ENCODE measurements around the gene UCHL5.
"Not testable (repeated sequence)": the region's sequence is repeated elsewhere in the genome, so short reads cannot be mapped to it uniquely, and the experiment has no call there.

The UCHL5 gene

DNA sequence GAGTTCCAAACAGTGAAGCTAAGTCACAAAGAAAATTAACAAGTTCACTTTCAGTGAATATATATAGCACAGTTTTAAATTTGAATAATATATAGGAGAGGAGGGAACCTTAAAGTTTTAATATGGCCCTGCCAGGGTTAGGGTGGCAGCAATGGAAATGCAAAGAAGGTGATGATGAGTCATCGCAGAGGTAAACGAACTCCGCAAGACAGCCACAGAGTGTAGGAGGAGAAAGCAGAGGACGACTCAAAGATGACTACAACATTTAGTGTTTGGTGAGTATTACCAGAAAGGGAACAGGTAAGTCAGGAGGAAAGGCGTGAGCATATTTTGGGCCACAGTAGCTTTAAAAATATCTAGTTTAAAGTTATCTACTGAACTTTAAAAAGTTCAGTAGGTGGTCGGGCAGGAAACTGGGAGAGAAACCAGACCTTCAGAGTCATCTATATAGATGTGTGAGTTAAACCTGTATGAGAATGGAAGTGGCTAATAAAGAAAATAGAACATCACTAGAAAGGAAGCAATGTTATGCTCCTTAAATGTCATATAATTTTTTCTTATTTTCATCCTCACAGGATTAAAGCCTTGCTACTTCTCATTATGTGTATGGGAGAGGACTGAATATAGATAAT is 75.7 kb downstream of the UCHL5 start:
- Histone ChIP-seq H3K27me3 (ENCODE audit: insufficient read depth, poor library complexity, severe bottlenecking) (no peaks in the 10 kb centered on the region), H3K4me3 (replicated peaks; ENCODE audit: insufficient read depth, low read length) (no peak overlapping the region), H3K27ac (replicated peaks) (no peak overlapping the region)
- TF ChIP-seq SPI1 (IDR thresholded peaks at IDR 0.05; ENCODE audit: borderline replicate concordance, low read depth): no peak
- no peak for DNase-seq (ENCODE audit: low read depth in 1 of 2, low spot score in 1 of 2)

DNA sequence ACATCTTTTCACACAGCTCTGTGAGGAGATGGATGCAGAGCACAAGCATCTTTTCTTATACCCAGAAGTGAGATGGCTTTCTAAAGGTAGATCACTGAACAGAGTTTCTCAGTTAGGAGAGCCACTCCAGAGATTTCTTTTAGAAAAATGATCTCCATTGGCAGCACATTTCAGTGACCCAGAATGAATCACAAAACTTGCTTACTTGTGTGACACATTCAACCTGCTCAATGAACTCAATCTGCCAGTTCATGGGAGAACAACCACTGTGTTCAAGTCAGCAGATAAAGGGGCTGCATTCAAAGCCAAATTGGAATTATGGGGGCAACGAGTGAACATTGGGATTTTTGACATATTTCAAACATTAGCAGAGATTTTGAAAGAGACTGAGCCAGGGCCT is 78.3 kb downstream of the UCHL5 start:
- TF ChIP-seq REST (IDR thresholded peaks at IDR 0.05; ENCODE audit: insufficient replicate concordance, low read depth): no peak
- TF ChIP-seq SPI1 (IDR thresholded peaks at IDR 0.05; ENCODE audit: borderline replicate concordance, low read depth): no peak
- TF ChIP-seq GABPA (IDR thresholded peaks at IDR 0.05; ENCODE audit: low read depth): no peak
- TF ChIP-seq POLR2AphosphoS5 (IDR thresholded peaks at IDR 0.05; ENCODE audit: low read depth): no peak
- no peak for TF ChIP-seq CTCF (IDR thresholded peaks at IDR 0.05; ENCODE audit: insufficient read depth, low read length)
- Histone ChIP-seq H3K27ac (replicated peaks) (no peak overlapping the region), H3K27me3 (ENCODE audit: insufficient read depth, poor library complexity, severe bottlenecking) (no peaks in the 10 kb centered on the region), H3K4me3 (replicated peaks; ENCODE audit: insufficient read depth, low read length) (no peak overlapping the region)
- DNase-seq (ENCODE audit: low read depth in 1 of 2, low spot score in 1 of 2): no peak

DNA sequence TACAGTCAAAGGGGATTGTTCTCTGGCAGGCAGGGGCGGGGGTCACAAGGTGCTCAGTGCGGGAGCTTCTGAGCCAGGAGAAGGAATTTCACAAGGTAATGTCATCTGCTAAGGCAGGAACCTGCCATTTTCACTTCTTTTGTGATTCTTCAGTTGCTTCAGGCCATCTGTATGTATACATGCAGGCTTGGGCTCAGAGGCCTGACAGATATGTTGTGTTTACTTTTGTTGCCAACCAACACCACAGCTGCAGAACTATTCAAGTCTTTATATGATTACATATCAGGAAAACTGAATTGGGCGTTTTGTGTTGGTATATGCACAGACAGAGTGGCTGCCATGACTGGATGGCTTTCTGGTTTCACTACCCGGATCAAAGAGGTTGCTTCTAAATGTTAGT is 78.8 kb downstream of the UCHL5 start:
- H3K27me3 ChIP-seq (ENCODE audit: insufficient read depth, poor library complexity, severe bottlenecking); H3K27ac ChIP-seq (replicated peaks); DNase-seq (ENCODE audit: low read depth in 1 of 2, low spot score in 1 of 2); H3K4me3 ChIP-seq (replicated peaks; ENCODE audit: insufficient read depth, low read length): not testable (repeated sequence)

DNA sequence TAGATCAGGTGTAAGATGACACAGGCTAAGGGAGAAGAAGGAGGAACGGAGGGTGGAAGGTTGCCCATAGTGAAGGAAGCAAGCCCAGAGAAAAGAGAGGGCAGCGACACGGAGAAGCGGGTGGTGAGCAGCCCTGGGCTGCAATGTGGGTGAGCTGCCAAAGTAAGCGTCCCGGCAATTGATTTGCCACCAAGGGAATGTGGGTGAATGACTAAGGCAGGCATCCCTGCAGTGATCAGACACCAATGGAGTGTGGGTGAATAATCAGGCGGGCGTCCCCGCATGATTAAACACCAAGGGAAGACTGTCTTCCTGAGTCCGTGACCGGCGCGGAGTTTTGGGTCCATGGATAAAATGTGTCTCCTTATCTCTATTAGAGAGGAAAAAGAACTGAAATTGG is 79.6 kb downstream of the UCHL5 start:
- no peaks in the 10 kb centered on the region for H3K27me3 ChIP-seq (ENCODE audit: insufficient read depth, poor library complexity, severe bottlenecking)
- no peak for DNase-seq (ENCODE audit: low read depth in 1 of 2, low spot score in 1 of 2)
- H3K4me3 ChIP-seq (replicated peaks; ENCODE audit: insufficient read depth, low read length): no peak overlapping the region
- TF ChIP-seq POLR2AphosphoS5 (IDR thresholded peaks at IDR 0.05; ENCODE audit: low read depth) (no peak), CTCF (IDR thresholded peaks at IDR 0.05; ENCODE audit: insufficient read depth, low read length) (no peak), REST (IDR thresholded peaks at IDR 0.05; ENCODE audit: insufficient replicate concordance, low read depth) (no peak), SPI1 (IDR thresholded peaks at IDR 0.05; ENCODE audit: borderline replicate concordance, low read depth) (no peak), GABPA (IDR thresholded peaks at IDR 0.05; ENCODE audit: low read depth) (no peak)
- no peak overlapping the region for H3K27ac ChIP-seq (replicated peaks)

DNA sequence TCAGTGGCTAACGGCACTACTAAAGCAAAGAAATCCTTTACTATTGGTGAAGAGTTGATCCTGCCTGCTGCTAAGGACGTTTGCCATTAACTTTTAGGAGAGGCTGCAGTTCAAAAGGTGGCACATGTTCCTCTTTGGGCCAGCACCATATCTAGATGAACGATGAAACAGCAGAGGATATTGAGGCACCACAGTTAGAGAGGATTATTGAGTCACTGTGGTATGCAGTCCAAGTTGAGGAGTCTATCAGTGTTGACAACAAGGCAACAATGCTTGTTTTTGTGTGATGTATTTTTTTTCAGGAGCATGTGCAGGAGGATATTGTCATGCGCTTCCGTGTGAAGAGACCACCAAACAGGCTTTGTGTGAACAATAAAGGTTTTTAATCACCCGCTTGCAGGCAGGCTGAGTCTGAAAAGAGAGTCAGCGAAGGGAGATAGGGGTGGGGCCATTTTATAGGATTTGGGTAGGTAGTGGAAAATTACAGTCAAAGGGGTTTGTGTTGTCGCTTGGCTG is 80.9 kb downstream of the UCHL5 start:
- TF ChIP-seq CTCF (IDR thresholded peaks at IDR 0.05; ENCODE audit: insufficient read depth, low read length) (no peak), GABPA (IDR thresholded peaks at IDR 0.05; ENCODE audit: low read depth) (no peak), SPI1 (IDR thresholded peaks at IDR 0.05; ENCODE audit: borderline replicate concordance, low read depth) (no peak), REST (IDR thresholded peaks at IDR 0.05; ENCODE audit: insufficient replicate concordance, low read depth) (no peak), POLR2AphosphoS5 (IDR thresholded peaks at IDR 0.05; ENCODE audit: low read depth) (no peak)
- H3K27ac ChIP-seq (replicated peaks): no peak overlapping the region

More for the DNA sequence above, 80.9 kb downstream of the UCHL5 start:
- Histone ChIP-seq H3K27me3 (ENCODE audit: insufficient read depth, poor library complexity, severe bottlenecking) (no peaks in the 10 kb centered on the region), H3K4me3 (replicated peaks; ENCODE audit: insufficient read depth, low read length) (no peak overlapping the region)
- DNase-seq (ENCODE audit: low read depth in 1 of 2, low spot score in 1 of 2): no peak
